Endodermal cell (in vitro differentiated cells): ENCODE data around the gene NTRK2. TPM values are rescaled to one million over a fixed set of nuclear protein-coding genes. Genes with fewer than 3 reads are reported as not detected.

ENCODE experiments used
- DNase-seq: peaks from one replicate; pipeline ENCODE4 v3.0.0-alpha.2; 2017
- H3K27ac ChIP-seq: 2 replicates; pipeline ENCODE4 v1.5.1; 2013; ENCODE audit warnings: mild to moderate bottlenecking, low read depth, low read length, moderate library complexity
- H3K27me3 ChIP-seq: 2 replicates; pipeline ENCODE4 v1.6.1; 2013; ENCODE audit warnings: mild to moderate bottlenecking, low read length, moderate library complexity; ENCODE audit not compliant: insufficient read depth, control insufficient read depth, poor library complexity, severe bottlenecking
- H3K36me3 ChIP-seq: 2 replicates; pipeline ENCODE4 v1.7.0; 2013; ENCODE audit warnings: mild to moderate bottlenecking, low read length, moderate library complexity; ENCODE audit not compliant: control insufficient read depth, insufficient read depth
- H3K4me1 ChIP-seq: one replicate; pipeline ENCODE4 v1.7.0; 2013; ENCODE audit warnings: low read length; ENCODE audit not compliant: control insufficient read depth, insufficient read depth
- H3K4me3 ChIP-seq: 2 replicates; pipeline ENCODE4 v1.5.1; 2013; ENCODE audit warnings: mild to moderate bottlenecking, low read length, moderate library complexity
- H3K9ac ChIP-seq: 2 replicates; pipeline ENCODE4 v1.6.1; 2013; ENCODE audit warnings: mild to moderate bottlenecking, low read length, moderate library complexity; ENCODE audit not compliant: poor library complexity, severe bottlenecking; ENCODE audit errors: extremely low read depth
- H3K9me3 ChIP-seq: 2 replicates; pipeline ENCODE4 v1.6.1; 2013; ENCODE audit warnings: mild to moderate bottlenecking, low read length, moderate library complexity; ENCODE audit not compliant: control insufficient read depth
- H3K27ac Mint-ChIP-seq: 2 replicates; pipeline ENCODE4 v1.8.0; 2020; ENCODE audit warnings: mixed read lengths
- H3K27me3 Mint-ChIP-seq: 2 replicates; pipeline ENCODE4 v1.8.0; 2021; ENCODE audit warnings: mild to moderate bottlenecking, mixed read lengths; ENCODE audit not compliant: insufficient read depth
- H3K36me3 Mint-ChIP-seq: 2 replicates; pipeline ENCODE4 v1.8.0; 2020; ENCODE audit warnings: low read depth, mixed read lengths
- H3K4me1 Mint-ChIP-seq: 2 replicates; pipeline ENCODE4 v1.8.0; 2020; ENCODE audit warnings: mixed read lengths
- H3K4me3 Mint-ChIP-seq: 2 replicates; pipeline ENCODE4 v1.8.0; 2020; ENCODE audit warnings: mild to moderate bottlenecking, moderate library complexity, mixed read lengths
- H3K9me3 Mint-ChIP-seq: 2 replicates; pipeline ENCODE4 v1.8.0; 2020; ENCODE audit warnings: mild to moderate bottlenecking, mixed read lengths
- CTCF ChIP-seq: fragments of 200-600 bp; sonication (generic); conservative IDR thresholded peaks from 2 replicates; pipeline ENCODE4 v1.5.0; 2021; ENCODE audit warnings: antibody characterized with exemption, mild to moderate bottlenecking
- WGBS, 2 experiments: methylation state at CpG; one replicate each; pipeline versions ENCODE4 v1.1.5 to v1.1.7; 2013; ENCODE audit warnings: missing lambda C conversion rate in 2 of 2, mixed read lengths in 1 of 2; ENCODE audit not compliant: insufficient coverage in 1 of 2, insufficient read length in 1 of 2; 5-methylcytosine and 5-hydroxymethylcytosine counted together
- total RNA-seq, 2 donors: library from RNA; stranded (reverse); fragmentation: NEBNext Ultra II Directional in 1 of 2; extraction: Animal tissue kit (Norgen Biotek cat#: 25700) in 1 of 2; gene quantifications; 2 replicates in 1 of 2; 3 replicates in 1 of 2; pipeline ENCODE4 v1.2.1, GENCODE V29; 2021

NTRK2 gene
- total RNA-seq, 2 donors from 2014 or later, result 0.09 to 0.18 TPM

DNA sequence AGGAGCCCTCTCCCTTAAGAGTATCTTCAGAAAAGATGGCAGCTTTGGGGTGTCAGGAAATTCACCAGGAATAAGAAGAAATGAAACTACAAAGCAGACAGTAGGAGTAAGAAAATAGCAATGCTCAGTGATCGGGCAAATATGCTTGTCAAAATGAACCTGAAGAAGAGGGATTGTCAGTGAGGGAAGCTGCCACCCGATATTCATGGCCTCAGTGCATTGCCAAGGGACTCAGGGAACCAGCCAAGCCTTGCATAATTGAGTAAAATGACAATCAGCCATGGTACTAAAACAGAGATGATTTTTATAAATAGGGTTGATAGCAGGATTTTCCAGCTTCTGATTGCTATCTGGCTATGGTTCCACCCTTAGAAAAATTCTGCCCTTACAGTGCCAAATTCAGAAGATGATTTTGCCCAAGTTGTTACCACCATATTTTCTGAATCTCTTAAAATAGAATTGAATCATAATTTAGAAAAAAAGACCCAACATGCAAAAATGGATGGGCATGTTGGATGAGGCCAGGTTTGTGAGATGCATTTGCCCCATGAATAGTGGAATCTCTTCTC lies 274.0 kb downstream of the NTRK2 start:
- no peaks in the 10 kb centered on the region for H3K27me3 ChIP-seq
- no peaks in the 10 kb centered on the region for H3K27me3 Mint-ChIP-seq
- no peak overlapping the region for H3K4me3 ChIP-seq
- H3K4me1 ChIP-seq, result no peaks in the 10 kb centered on the region
- H3K4me1 Mint-ChIP-seq, result no peaks in the 10 kb centered on the region
- H3K36me3 ChIP-seq, result no peaks in the 10 kb centered on the region
- no peak for DNase-seq
- no peaks in the 10 kb centered on the region for H3K9me3 ChIP-seq
- no peak overlapping the region for H3K9ac ChIP-seq
- no peak overlapping the region for H3K4me3 Mint-ChIP-seq
- WGBS, 2 experiments, result 90 to 92% methylated on average over 2 of the region's 2 CpGs
- H3K36me3 Mint-ChIP-seq, result no peaks in the 10 kb centered on the region
- no peak for TF ChIP-seq CTCF
- no peaks in the 10 kb centered on the region for H3K9me3 Mint-ChIP-seq
- H3K27ac Mint-ChIP-seq, result no peak overlapping the region
- H3K27ac ChIP-seq, result no peak overlapping the region

GRCh38 chr9:84945878-84946538 lies 276.5 kb downstream of the NTRK2 start:
- WGBS, 2 experiments, result 91 to 92% methylated on average over 7 to 8 of the region's 8 CpGs
- no peaks in the 10 kb centered on the region for H3K27me3 Mint-ChIP-seq
- H3K4me3 Mint-ChIP-seq, result no peak overlapping the region
- H3K4me1 Mint-ChIP-seq, result no peaks in the 10 kb centered on the region
- Histone ChIP-seq H3K27me3 (no peaks in the 10 kb centered on the region), H3K9ac (no peak overlapping the region), H3K4me3 (no peak overlapping the region), H3K4me1 (no peaks in the 10 kb centered on the region), H3K27ac (no peak overlapping the region), H3K36me3 (no peaks in the 10 kb centered on the region), H3K9me3 (no peaks in the 10 kb centered on the region)
- DNase-seq, result no peak
- no peaks in the 10 kb centered on the region for H3K36me3 Mint-ChIP-seq
- no peak overlapping the region for H3K27ac Mint-ChIP-seq
- H3K9me3 Mint-ChIP-seq, result no peaks in the 10 kb centered on the region
- TF ChIP-seq CTCF, result peak; percentile 41

DNA sequence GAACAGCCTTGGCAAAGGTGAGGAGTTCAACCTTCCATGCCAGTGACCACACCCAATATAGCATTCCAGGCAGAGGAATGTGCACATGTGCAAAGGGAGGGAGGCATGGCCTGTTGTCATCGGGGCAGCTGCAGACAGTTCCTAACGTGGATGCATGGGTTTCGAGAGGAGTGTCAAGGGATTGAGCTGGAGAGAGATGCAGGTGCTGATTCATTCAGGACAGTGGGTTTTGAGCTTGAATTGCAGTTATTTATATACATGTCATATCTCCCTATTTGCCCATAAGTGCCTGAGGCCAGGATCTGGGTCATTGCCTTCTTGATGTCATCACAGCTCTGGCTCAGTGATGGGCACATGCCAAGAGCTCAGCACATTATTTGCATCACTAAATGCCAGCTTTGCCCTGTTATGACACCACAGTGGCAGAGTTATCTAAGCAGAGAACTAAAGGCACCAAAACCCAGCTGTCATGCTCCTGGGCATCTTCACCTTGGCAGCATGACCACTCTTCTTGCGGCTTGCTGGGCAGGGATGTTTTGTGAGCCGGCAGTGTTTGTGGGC lies 278.0 kb downstream of the NTRK2 start:
- Histone ChIP-seq H3K36me3 (no peaks in the 10 kb centered on the region), H3K9me3 (no peaks in the 10 kb centered on the region), H3K9ac (no peak overlapping the region), H3K27me3 (no peaks in the 10 kb centered on the region), H3K4me3 (no peak overlapping the region), H3K4me1 (no peaks in the 10 kb centered on the region), H3K27ac (no peak overlapping the region)
- no peaks in the 10 kb centered on the region for H3K4me1 Mint-ChIP-seq
- no peak overlapping the region for H3K27ac Mint-ChIP-seq
- H3K27me3 Mint-ChIP-seq, result peaks cover 2% of the 10 kb centered on the region
- H3K9me3 Mint-ChIP-seq, result no peaks in the 10 kb centered on the region
- DNase-seq, result no peak
- 87 to 100% methylated on average over 5 of the region's 5 CpGs for WGBS, 2 experiments
- TF ChIP-seq CTCF, result no peak
- no peak overlapping the region for H3K4me3 Mint-ChIP-seq
- H3K36me3 Mint-ChIP-seq, result no peaks in the 10 kb centered on the region
